GM13977 (cell line): Measurements from ENCODE around the gene PMVK.

ENCODE experiments used
- DNase-seq: peaks from one replicate; pipeline ENCODE4 v3.0.0; 2012; ENCODE audit warnings: low spot score
- in situ Hi-C: fragments of 300-500 bp; cut with MboI; formaldehyde crosslinking; loops from one replicate; pipeline ENCODE4 v1.12.0; 2022; ENCODE audit warnings: low sequenced_read_pairs, low pct_unique_long_range_greater_than_20kb, mixed read lengths, inconsistent platforms; ENCODE audit not compliant: unreplicated experiment
- TF ChIP-seq, protein P1 (sequence below): IDR thresholded peaks from 2 replicates; pipeline ENCODE4 v1.5.1; 2012; ENCODE audit warnings: mild to moderate bottlenecking, control low read depth; ENCODE audit not compliant: insufficient read depth; ENCODE audit errors: extremely low read depth, missing control alignments

Gene PMVK

DNA sequence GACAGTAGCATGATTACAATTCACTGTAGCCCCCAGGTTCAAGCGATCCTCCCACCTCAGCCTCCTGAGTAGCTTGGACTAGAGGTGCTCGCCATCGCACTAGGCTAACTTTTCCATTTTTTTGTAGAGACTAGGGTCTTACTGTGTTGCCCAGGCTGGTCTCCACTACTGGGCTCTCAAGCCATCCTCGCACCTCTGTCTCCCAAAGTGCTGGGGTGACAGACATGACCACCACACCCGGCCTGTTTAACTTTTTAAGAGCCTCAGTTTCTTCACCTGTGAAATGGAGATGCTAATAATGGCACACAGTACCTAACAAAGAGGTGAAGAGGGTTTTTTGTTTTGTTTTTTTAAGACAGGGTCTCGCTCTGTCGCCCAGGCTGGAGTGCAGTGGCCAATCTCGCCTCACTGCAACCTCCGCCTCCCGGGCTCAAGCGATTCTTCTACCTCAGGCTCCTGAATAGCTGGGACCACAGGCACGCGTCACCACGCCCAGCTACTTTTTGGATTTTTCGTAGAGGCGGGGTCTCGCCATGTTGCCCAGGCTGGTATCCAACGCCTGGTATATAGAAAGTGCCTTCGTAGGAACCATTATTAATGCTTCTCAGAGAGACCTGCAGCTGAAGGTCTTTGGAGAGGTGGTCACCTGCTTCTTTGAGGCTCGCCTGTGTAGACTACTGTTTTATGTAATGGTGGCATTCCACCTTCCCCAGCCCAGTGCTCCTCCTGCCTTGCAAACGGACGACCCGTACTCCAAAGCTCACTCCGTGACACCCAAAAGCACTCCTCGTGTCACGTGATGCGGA, 567 bp downstream of the PMVK start:
- DNase-seq: no peak
- in situ Hi-C loops: no loop called here
- TF ChIP-seq, protein P1, sequence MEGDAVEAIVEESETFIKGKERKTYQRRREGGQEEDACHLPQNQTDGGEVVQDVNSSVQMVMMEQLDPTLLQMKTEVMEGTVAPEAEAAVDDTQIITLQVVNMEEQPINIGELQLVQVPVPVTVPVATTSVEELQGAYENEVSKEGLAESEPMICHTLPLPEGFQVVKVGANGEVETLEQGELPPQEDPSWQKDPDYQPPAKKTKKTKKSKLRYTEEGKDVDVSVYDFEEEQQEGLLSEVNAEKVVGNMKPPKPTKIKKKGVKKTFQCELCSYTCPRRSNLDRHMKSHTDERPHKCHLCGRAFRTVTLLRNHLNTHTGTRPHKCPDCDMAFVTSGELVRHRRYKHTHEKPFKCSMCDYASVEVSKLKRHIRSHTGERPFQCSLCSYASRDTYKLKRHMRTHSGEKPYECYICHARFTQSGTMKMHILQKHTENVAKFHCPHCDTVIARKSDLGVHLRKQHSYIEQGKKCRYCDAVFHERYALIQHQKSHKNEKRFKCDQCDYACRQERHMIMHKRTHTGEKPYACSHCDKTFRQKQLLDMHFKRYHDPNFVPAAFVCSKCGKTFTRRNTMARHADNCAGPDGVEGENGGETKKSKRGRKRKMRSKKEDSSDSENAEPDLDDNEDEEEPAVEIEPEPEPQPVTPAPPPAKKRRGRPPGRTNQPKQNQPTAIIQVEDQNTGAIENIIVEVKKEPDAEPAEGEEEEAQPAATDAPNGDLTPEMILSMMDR: no peak

DNA sequence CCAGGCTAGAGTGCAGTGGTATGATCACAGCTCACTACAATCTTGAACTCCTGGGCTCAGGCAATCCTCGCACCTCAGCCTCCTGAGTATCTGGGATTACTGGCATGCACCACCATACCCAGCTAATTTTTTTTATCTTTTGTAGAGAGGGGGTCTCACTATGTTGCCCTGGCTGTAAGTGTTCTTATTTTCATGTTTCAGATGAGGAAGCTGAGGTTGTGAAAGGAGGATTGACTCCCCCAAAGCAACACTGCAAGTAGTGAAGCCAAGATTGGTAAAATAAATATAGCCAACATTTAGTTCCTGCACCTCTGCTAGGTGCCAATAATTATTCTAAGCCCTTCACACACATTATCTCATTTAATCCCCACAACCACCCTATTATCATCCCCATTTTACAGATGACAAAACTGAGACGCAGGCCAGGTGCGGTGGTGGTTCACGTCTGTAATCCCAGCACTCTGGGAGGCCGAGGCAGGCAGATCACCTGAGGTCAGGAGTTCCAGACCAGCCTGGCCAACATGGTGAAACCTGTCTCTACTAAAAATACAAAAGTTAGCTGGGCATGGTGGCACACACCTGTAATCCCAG, 2.1 kb downstream of the PMVK start:
- in situ Hi-C loops: no loop called here
- TF ChIP-seq, protein P1: no peak
- no peak for DNase-seq

DNA sequence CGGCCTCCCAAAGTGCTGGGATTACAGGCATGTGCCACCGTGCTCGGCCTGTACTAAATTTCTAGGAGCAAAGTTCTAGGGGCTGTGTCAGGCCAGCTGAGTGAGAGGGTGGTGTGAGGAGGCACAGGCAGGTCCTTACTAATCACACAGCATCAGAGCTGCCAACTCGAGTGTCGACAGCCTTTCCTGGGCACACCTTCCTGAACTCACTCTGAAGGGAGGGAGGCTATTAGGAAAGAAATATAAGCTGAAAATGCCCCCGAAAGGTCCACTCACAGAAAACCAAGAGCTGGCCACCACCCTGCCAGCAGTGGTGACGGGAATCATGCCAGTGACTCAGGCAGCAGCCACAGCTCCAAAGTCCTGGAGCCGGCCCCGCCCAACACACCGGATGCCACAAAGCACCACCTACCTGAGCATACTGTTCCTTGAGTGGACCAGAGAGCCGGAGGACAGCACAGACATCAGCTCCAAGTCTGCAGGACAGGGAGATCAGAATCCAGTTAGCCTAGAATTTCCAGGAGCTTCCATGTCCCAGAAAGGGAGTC, 4.5 kb downstream of the PMVK start:
- TF ChIP-seq, protein P1: no peak
- in situ Hi-C loops: no loop called here
- DNase-seq: no peak

DNA sequence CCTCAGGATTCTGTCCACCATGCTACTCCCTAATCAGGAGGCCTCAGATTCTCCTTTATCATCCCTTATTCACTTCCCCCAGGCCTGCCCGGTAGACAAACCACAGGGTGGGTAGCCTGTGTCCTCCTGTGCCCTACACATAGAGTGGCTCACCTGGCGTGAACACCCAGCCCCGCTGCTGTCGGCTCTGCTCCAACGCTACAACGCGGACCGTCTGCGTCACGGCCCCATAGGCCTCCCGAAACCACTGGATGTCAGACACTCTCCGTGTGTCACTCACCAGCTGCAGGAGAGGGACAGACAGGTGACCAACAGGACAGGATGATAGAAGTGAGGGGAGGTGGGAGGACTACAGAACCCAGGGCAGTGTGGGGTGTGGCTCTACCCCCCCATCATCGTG, 10.3 kb downstream of the PMVK start:
- TF ChIP-seq, protein P1: no peak
- in situ Hi-C loops: no loop called here
- no peak for DNase-seq

DNA sequence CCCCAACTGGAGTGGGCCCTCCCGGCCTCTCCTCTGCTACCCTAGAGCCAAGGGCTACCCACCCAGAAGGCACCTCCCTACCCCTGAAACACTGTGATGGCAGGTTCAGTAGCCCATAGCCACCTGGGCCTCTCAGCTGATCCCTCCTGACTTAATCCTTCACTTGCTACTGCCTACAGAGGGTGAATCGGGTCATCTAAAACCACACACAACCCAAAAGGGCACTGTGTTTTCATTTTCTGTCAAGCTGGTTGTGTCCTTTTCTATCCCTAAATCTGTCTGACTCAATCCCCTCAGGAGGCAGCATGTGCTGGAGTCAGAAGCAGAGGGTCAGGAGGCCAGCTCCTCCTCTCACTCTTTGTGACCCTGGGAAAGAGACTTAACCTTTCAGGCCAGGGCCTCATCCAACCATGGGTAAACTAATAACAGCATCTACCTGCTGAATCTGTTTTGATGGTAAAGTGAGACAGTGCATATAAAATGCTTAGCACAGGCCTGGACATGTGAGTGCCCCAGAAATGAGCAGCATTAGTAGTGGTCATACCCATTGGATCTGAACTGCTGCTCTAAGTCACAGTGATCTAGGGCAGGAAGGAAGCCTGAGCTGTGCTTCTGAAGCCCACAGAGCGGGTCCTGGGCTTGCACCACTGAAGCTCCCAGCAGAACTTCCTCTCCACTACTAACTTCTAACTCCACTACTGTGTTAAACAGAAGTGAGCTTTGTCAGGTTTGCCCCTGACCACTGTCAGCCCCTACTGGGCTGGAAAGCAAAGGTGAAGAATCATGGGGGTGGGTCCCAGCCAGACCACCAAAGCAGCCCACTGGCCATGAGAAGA, 11.0 kb downstream of the PMVK start:
- TF ChIP-seq, protein P1: no peak
- in situ Hi-C loops: no loop called here
- no peak for DNase-seq

DNA sequence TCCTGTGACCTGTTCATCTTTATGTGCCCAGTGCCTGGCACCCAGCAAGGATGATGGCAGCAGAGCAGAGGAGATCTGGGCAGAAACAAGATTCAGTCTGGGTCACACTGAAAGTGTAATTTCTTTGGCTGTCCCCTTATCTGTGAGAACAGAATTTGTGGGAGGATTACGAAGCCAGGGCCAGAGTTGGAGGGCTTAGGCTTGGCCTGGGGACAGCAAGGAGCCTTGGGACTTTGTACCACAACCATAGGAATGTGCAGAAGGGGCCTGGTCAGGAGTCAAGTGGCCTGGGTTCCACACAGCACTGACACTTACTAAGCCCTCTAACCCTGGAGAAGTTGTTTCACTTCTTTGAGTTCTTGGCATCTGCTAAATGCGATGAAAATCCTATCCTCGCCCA, 12.8 kb downstream of the PMVK start:
- TF ChIP-seq, protein P1: no peak
- in situ Hi-C loops: no loop called here
- no peak for DNase-seq
